Tibial artery (tissue), 4 donors: ENCODE data around the gene RGS14.

Source experiments
- DNase-seq, 2 donors: peaks; one replicate each; pipeline ENCODE4 v3.0.0-alpha.2; 2019
- H3K27ac ChIP-seq, 2 donors: fragments of 200-600 bp; sonication (generic) in 1 of 2; 1 replicate in 1 of 2; 2 replicates in 1 of 2; pipeline ENCODE4 v1.5.1; 2018 to 2019; ENCODE audit warnings: mild to moderate bottlenecking in 1 of 2
- H3K27me3 ChIP-seq, 2 donors: fragments of 200-600 bp; sonication (generic) in 1 of 2; one replicate each; pipeline versions ENCODE4 v1.5.1 to v1.6.0; 2016 to 2019
- H3K36me3 ChIP-seq, 3 donors: fragments of 200-600 bp; sonication (generic) in 2 of 3; one replicate each; pipeline ENCODE4 v1.5.1; 2016 to 2019; ENCODE audit warnings: mild to moderate bottlenecking in 2 of 3
- H3K4me1 ChIP-seq, 4 donors: fragments of 200-600 bp; sonication (generic) in 2 of 4; 1 replicate in 3 of 4; 2 replicates in 1 of 4; pipeline ENCODE4 v1.5.1; 2016 to 2019
- H3K4me3 ChIP-seq, 2 donors: fragments of 200-600 bp; sonication (generic) in 1 of 2; 1 replicate in 1 of 2; 2 replicates in 1 of 2; pipeline ENCODE4 v1.5.1; 2018 to 2019; ENCODE audit warnings: mild to moderate bottlenecking in 2 of 2
- H3K9me3 ChIP-seq, 3 donors: fragments of 200-600 bp; sonication (generic) in 1 of 3; one replicate each; pipeline ENCODE4 v1.5.1; 2016 to 2019
- intact Hi-C: fragments of 100-400 bp; cut with DNase I; formaldehyde crosslinking; loops from one replicate; pipeline ENCODE4 v1.15.0; 2023; ENCODE audit warnings: low total_unique reads
- TF ChIP-seq, protein P1 (sequence below), 2 experiments: fragments of 200-600 bp in 1 of 2; fragments of 450-650 bp in 1 of 2; IDR thresholded peaks; one replicate each; pipeline ENCODE4 v1.5.1; 2017 to 2019; ENCODE audit warnings: antibody characterized with exemption in 2 of 2, mild to moderate bottlenecking in 1 of 2, moderate library complexity in 1 of 2

The RGS14 gene

DNA sequence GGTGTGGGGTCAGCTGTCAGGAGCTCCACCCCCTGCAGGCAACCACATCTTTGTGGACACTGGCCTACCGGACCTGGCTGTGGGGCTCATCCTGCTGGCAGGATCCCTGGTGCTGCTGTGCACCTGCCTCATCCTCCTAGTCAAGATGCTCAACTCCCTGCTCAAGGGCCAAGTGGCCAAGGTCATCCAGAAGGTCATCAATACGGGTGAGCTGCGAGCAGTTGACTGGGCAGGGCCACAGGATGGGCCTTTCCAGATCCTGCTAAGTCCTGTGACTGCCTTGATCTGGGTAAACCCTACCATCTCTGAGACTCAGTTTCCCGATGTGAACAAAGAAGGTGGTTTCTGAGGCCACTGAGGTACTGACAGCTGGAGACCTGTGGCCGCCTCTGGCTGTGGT lies 36.3 kb downstream of the RGS14 start:
- no peaks in the 10 kb centered on the region for H3K36me3 ChIP-seq
- intact Hi-C loops = loop anchor here (5.0 kb wide), 1 partner anchor 108 kb away; no protein-coding TSS in a partner anchor
- TF ChIP-seq, protein P1, sequence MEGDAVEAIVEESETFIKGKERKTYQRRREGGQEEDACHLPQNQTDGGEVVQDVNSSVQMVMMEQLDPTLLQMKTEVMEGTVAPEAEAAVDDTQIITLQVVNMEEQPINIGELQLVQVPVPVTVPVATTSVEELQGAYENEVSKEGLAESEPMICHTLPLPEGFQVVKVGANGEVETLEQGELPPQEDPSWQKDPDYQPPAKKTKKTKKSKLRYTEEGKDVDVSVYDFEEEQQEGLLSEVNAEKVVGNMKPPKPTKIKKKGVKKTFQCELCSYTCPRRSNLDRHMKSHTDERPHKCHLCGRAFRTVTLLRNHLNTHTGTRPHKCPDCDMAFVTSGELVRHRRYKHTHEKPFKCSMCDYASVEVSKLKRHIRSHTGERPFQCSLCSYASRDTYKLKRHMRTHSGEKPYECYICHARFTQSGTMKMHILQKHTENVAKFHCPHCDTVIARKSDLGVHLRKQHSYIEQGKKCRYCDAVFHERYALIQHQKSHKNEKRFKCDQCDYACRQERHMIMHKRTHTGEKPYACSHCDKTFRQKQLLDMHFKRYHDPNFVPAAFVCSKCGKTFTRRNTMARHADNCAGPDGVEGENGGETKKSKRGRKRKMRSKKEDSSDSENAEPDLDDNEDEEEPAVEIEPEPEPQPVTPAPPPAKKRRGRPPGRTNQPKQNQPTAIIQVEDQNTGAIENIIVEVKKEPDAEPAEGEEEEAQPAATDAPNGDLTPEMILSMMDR (IDR thresholded peaks at IDR 0.05) = no peak

DNA sequence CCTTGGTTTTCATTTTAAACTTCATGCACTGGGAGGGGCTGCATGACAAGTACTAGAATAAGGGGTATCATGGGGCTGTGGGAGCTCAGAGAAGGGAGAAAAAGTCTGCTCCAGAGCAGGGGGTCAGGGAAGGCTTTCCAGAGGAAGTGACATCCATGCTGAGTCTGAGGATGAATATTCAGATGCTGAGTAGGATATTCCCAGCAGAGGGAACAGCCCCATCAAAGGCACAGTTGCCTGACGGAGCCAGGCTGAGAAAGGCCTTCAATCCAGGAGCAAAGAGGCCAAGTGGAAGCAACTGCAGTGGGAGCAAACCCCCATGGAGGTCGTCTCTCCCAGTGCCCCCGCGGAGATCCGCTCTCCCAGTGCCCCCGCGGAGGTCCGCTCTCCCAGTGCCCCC lies 38.4 kb downstream of the RGS14 start:
- Histone ChIP-seq H3K4me3 (no peak overlapping the region), H3K27ac (no peak overlapping the region), H3K36me3 (no peaks in the 10 kb centered on the region), H3K27me3 (peaks cover 7 to 57% of the 10 kb centered on the region in 2 donors), H3K4me1 (peaks cover 0 to 9% (median 6%) of the 10 kb centered on the region in 4 donors), H3K9me3 (no peaks in the 10 kb centered on the region)
- no peak for DNase-seq
- intact Hi-C loops = no loop called here
- TF ChIP-seq, protein P1 (IDR thresholded peaks at IDR 0.05) = no peak

More for the DNA sequence above, 36.3 kb downstream of the RGS14 start:
- Histone ChIP-seq H3K4me3 (no peak overlapping the region), H3K27me3 (peaks cover 0 to 47% of the 10 kb centered on the region in 2 donors), H3K9me3 (no peaks in the 10 kb centered on the region), H3K27ac (no peak overlapping the region), H3K4me1 (peaks cover 0 to 6% (median 0%) of the 10 kb centered on the region in 4 donors)
- DNase-seq = no peak

DNA sequence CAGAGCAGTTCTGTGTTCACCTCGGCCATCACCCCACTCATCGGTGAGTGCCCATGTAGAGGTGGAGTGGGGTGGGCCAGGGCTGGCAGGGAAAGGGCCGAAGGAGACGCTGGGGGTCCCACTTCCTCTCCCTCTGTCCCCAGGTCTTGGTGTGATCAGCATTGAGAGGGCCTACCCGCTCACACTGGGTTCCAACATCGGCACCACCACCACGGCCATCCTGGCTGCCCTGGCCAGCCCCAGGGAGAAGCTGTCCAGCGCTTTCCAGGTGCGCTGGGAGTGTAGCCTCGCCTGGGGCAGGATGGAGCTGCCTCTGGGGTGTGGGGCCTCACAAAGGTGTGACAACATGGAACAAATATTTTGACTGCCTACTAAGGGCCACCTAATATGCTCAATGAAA lies 39.1 kb downstream of the RGS14 start:
- intact Hi-C loops = no loop called here

DNA sequence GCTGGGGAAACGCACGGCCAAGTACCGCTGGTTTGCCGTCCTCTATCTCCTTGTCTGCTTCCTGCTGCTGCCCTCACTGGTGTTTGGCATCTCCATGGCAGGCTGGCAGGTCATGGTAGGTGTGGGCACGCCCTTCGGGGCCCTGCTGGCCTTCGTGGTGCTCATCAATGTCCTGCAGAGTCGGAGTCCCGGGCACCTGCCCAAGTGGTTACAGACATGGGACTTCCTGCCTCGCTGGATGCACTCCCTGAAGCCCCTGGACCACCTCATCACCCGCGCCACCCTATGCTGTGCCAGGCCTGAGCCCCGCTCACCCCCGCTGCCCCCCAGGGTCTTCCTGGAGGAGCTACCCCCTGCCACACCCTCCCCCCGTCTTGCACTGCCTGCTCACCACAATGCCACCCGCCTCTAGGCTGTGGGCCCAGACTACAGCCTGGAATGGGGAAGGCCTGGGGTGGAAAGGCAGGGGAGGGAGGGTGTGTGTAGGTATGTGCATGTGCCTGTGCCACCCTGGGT lies 40.2 kb downstream of the RGS14 start:
- Histone ChIP-seq H3K27me3 (peaks cover 7 to 76% of the 10 kb centered on the region in 2 donors), H3K36me3 (no peaks in the 10 kb centered on the region), H3K27ac (no peak overlapping the region), H3K4me1 (peaks cover 0 to 19% (median 15%) of the 10 kb centered on the region in 4 donors), H3K4me3 (no peak overlapping the region), H3K9me3 (no peaks in the 10 kb centered on the region)
- intact Hi-C loops = no loop called here
- TF ChIP-seq, protein P1 (IDR thresholded peaks at IDR 0.05) = no peak
- DNase-seq = no peak

More for the DNA sequence above, 39.1 kb downstream of the RGS14 start:
- DNase-seq = no peak
- Histone ChIP-seq H3K36me3 (no peaks in the 10 kb centered on the region), H3K9me3 (no peaks in the 10 kb centered on the region), H3K4me3 (no peak overlapping the region), H3K27me3 (peaks cover 7 to 64% of the 10 kb centered on the region in 2 donors), H3K4me1 (peaks cover 0 to 9% (median 6%) of the 10 kb centered on the region in 4 donors), H3K27ac (no peak overlapping the region)
- TF ChIP-seq, protein P1 (IDR thresholded peaks at IDR 0.05) = no peak

DNA sequence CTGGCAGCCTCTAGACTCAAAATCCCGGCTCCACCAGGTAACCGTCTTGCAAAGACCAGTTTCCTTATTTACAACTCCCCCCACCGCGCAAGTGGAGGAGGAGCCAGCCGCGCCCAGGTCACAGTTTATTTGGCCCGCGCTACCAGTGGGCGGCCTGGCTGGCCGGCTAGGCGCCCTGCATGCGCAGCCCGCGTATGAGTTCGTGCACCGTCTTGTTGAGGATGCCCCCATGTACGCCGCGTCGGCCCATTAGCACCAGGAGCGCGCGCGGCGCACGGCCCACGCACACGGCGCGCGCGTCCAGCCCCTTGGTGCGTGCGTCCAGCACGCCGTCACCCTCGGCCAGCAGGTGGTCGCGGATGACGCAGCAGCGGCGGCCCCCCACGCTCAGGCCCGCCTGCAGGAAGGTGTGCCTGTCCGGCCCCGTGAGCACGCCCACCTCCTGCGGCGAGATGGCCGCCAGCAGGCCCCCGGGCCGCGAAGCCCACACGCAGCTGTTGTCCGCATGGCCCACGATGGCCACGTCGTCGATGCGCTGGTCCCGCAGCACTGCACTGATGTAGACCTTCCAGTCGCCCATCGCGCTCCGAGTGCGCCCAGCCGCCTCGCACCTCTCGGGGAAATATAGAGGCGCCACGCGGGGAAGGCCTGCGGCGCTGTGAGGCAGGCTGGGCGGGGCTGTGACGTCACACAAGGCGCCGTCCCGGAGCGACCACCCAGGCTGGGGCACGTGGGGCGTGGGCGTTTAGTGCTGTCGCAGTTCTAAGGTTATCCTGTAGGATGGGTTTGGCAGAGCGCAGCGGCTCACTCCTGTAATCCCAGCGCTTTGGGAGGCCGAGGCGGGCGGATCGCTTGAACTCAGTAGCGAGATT lies 42.5 kb downstream of the RGS14 start, which contains the start of gene PFN3:
PFN3 (minus strand) TSS at position 665 of the 872 bp plus-strand sequence; CDS start at position 580, 85 bp downstream.
- no peak within 1 kb of the TSS for H3K27ac ChIP-seq
- H3K36me3 ChIP-seq = no peaks in the 10 kb centered on the region
- no peak within 1 kb of the TSS for H3K4me3 ChIP-seq
- no peak for DNase-seq
- peaks cover 7 to 95% of the 10 kb centered on the region in 2 donors for H3K27me3 ChIP-seq
- TF ChIP-seq, protein P1 (IDR thresholded peaks at IDR 0.05) = no peak
- H3K9me3 ChIP-seq = no peaks in the 10 kb centered on the region
- intact Hi-C loops = no loop called here
- peaks cover 0 to 38% (median 34%) of the 10 kb centered on the region in 4 donors for H3K4me1 ChIP-seq
